IPS DF 4.7 (cell line): ENCODE results near the gene MMRN1.

Experiments used
- DNase-seq: peaks from one replicate; pipeline ENCODE4 v3.0.0-alpha.2; 2013; ENCODE audit warnings: low spot score; ENCODE audit errors: extremely low read depth

Gene MMRN1

DNA sequence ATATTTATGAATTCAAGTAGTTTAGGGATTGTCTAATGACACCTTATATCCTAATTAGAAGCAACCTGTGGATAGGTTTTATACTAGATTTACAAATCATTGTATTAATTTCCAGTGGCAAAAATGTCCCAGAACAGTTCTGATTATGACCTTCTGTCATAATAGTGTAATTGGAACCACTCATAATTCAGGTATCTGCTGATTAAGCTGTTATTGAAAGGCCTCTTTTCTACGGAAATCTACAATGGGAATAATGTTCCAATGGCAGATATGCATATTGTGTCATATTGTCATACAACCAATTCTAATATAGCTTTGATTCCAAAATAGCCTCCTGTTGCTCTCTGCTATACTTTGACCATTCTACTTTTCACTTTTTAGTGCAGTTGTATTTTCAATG, 19.0 kb downstream of the MMRN1 start:
- DNase-seq, result no peak

DNA sequence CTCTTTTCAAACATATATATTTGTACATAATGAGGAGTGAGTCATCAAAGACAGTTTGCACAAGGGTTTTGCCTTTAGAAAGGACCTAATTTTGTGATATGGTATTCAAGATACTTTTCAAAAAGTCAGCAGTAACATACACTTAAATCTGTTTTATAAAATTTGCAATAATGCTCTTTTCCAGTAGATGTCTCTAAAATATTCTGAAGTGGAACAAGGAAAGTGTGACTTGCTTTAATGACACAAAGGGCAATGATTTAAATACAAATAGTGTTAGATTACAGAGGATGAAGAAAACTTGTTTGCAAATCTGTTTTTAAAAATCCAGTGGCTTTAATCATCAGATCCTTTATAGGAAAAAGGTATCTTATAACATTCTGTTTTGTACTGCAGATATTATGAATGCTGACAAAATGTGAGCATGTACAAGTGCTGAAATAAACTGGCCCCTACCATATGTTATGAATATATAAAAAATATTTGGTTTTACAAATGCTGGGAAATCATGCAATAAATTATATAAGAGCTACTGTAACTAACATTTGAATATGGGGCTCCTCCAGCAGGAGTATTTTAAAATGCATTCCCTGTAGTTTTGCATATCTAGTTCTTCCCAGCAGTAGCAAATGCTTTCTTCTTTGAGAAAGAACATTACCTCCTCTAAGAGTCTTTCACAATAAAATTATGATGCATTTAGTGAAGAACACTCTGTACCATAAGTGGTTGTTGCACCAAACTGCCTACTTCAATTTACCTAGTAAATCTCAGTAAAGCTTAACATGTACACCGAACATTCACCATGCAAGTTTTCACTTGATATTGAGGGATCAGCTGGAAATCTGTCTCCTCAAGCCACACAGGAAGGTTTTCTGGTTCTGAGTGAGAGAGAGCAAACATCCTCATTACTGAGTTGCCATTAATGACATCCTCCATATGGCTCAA, 20.2 kb downstream of the MMRN1 start:
- no peak for DNase-seq

DNA sequence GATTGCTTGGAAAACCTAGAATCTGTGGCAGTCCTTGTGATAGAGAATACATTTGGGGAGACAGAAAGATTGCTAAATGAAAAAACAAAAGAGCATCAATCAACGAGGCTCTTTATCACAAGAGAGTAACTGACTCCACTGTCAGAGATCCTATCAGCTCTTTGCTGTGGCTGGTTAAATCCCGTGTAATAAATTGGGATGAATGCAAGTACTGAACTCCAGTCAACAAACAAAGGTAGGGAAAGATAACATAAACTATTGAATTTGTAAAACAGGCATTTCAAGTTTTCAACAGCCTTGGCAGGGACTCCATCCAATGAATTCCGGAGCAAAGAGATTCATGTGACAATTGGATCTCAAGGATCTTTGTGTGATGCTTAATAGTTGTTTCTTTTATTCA, 21.3 kb downstream of the MMRN1 start:
- no peak for DNase-seq

DNA sequence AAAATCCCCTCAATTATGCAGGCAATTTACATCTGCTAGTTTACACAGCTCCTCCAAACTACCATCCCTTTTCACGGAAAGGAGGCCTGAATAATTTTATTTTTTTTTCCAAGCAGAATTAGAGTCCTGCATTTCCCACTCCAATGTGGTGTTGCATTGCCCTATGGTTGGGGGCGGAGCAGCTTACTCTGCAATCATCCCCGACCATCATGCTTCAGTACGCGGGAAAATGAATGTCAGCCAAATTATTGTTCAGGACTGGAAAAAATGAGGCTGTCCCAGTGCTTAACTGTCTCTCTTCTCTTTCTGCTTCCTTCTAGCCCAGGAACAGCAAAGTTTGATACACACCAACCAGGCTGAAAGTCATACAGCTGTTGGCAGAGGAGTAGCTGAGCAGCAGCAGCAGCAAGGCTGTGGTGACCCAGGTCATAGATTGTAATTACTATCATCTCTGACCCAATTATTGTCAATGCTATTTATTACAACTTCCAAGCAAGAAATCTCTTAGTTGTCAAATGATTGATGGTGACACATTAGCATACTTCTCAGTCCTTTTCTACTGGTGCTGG, 28.3 kb downstream of the MMRN1 start:
- no peak for DNase-seq

DNA sequence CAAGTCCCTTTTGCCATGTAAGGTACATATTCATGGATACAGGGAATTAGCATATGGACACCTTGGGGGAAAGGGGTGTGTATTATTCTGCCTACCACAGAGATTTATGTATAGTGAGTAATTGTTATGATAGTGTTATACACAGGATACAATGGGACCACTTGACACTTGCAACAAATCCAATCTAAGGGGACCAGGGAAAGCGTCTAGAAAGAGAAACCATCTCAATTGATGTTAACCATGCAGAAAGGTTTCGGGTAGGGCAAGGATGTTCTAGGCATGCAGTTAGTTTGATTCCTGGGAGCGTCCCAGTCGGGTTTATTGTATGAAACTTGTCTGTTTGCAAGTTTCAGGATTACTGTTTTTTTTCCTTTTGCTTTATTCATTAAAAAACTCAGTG, 34.2 kb downstream of the MMRN1 start:
- DNase-seq, result no peak

DNA sequence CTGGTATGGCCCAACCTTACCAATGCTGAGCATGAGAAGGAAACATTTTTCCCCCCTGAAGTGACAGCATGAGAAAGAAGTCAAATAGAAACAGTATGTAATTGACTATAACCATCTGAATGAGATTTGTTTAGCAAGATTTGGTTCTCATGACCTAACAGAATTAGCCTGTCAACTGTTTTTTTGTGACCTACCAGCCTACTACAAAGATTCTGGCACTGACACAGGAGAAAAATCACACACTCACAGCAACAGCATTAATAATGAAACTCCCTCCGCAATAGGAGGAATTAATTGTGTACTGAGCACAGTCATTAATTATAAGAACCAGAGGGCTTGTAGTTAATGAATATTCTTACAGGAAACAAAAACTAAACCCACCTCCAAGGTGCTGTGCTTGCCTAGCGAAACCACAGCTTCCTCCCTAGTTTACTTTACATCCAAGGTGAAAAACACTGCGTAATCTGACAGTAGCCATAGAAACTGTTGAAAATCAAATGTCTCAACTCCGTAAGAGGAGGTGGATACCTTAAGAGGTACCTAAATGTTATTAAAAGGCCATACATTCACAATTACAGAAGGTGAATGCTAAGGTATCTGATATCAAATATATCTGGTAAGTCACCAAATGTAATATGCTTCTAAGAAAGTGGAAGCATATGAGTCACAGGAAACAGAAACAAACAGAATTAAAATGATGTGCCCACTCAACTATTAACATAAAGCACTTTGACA, 34.9 kb downstream of the MMRN1 start:
- DNase-seq, result no peak

DNA sequence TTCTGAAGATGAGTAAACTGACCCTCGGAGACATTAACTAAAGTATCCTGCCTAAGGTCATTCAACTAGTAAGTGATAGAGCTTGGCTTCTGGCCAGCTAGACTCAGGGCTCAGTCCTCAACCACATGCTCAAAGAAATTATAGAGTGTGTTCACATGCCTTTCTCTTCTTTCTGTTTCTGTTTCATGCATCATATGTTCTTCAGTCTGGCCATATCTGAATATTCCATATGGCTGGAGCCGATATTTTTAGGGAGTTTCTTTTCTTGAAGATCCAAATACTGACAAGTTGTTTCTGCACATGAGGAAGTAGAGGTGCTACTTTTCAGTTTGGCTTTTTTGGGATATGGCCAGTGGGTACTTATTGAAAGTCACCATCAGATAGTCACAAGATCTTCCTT, 44.9 kb downstream of the MMRN1 start:
- no peak for DNase-seq

DNA sequence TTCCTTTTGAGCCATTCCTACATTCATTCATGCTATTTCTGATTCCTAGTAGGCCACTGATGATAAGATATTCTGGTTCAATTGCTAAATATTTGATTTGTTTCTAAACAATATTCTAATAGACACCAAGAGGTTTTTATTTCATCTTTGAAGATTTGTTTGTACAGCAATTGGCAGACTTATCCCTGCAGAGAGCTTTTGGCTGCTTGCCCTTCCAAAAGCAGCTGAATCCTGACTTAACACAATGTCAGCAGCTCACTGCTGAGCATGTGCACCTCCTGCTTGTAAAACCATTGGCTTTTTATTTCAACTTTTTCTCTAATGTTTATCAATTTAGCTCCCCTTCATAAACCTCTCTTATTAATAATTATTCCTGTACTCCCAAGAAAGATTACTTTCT, 45.3 kb downstream of the MMRN1 start:
- DNase-seq, result no peak

DNA sequence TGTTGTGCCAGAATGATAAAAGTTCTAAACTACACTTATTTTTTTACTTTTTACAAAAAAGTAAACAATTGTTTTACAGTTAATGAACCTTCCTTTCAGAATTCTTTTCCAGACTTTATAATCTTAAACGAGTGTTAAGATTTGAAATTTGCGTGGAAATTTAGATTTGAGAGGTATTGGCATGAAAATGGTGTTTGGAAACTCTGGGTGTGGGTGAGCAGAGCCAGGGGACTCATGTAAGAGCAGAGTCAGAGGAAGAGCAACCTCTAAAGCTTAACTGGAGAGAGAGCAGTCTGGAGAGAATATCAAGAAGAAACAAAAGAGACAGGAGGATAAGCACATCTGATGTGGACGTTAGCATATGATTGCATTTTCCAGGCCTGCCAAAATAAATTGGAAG, 48.2 kb downstream of the MMRN1 start:
- DNase-seq, result no peak

DNA sequence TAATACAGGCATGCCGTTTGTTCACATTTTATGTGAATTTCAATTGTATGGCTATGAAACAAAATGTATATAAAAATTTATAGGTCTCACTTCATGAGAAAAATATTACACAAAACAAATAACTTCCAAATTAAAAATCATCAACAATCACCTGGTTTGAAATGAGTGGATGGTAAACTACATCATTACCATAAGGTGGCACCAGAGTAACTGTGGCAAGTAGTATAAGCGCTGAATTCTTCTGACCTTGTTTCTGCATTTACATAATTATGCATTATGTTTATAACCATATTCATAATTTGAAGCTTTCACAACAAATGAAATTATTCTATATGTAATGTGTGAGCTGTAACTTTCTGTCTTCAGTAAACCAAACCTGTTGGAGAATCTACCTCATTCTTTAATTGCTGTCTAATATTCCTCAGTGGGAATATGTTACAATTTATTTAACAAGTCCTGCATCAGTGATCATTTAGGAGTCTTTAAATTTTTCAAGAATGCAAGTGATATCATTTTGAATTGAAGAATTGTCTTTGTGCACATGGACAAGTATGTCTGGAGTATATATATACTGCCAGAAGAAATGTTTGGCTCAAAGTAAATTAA, 55.2 kb downstream of the MMRN1 start:
- no peak for DNase-seq

DNA sequence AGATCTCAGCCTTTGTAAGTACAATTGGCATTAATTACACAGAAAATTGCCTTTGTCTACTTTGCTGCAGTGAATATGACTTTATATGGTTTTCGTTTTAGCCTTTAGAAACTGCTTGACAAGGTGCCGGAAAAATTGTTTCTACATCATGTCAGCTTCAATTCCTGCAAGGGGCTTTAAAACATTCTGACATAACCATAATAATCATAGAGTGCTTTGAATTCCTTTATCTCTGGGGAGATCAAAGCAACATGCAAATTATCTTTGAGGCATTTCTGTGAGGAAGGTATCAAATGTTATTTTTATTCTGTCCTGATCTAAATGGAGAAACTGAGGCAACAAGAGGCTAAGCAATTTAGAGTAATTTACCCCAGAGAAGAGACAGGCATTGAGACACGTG, 57.8 kb downstream of the MMRN1 start:
- DNase-seq, result no peak

DNA sequence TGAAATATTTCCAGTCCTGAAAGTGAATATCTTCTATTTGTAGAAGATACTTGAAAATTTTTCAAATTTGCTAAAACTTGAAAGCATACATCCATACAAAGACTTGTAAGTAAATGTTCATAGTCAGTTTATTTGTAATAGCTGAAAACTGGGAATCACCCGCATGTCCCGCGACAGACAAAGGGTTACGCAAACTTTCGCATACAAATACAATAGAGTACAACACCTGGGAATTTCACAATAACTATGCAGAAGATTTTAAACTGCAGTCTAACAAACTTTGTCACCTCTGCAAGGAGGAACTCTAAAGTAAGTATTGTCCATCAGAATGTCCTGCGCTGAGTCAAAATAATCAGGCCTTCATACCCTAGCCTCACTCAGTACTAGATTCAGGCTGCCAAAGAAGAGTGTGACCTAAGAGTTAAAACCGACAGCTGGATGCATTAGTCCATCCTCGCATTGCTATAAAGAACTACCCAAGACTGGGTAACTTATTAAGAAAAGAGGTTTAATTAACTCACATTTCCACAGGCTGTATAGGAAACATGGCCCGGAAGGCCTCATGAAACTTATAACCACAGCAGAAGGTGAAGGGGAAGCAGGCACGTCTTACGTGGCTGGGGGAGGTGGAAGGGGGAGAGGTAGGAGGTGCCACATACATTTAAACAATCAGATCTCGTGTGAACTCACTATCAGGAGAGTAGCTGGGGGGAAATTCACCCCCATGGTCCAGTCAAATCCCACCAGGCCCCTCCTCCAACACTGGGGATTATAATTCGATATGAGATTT, 60.4 kb downstream of the MMRN1 start:
- no peak for DNase-seq

DNA sequence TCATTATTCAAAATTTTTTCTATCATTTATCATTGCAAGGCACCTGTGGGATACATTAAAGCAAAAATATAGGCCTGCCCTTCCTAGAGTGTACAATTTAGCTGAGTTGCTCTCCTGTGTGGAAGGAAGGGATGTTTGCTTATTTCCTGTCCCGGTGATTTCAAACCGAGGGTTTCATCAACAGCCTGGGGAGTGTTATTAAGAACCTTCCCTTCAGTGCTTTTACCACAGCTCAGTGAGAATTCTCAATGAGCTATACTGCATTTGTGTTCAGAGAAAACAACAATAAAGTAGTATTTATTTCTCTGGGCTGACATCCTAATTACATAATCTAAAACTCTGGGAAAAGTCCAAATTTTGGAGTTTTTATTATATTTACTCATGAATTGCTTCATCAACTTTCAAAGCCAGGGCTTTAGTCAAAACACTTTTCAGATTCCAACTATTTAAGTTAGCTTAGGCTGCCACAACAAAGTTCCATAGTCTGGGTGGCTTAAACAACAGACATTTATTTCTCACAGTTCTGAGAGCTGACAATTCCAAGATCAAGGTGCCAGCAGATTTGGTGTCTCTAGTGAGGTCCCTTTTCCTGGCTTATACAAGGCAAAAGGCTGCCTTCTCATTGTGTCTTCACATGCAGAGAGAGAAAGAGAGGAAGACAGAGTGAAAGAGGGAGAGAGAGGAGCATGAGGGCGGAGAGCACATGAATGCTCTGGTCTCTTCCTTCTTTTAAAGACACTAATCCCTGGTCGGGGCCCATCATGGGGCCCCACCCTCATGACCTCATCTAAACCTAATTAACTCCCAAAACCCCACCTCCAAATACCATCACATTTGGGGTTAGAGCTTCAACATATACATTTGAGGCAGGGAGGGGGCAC, 62.6 kb downstream of the MMRN1 start:
- DNase-seq, result no peak

DNA sequence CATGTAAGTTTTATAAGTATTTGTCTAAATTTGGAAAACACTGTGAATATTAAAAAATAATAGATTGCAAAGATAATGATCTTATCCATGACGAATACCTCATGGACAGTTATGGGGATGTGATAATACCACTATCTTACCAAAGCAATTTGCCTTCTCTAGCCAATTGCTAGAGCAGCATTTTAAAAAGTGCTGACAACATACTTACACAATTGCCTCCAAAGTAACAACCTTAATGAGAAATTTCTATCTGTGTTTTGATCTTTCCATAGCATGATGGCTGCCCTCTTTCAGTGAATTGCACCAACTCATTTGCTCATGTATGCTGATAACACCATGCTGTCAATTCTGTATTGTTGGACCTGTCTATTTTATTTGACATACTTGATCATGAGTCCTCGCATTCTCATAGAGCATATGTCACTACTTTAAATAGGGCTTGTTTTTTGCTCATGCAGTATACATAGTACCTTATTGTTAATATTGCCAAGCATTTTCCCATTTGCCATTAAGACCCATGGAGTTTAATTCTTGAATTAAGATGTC, 87.2 kb downstream of the MMRN1 start:
- no peak for DNase-seq

DNA sequence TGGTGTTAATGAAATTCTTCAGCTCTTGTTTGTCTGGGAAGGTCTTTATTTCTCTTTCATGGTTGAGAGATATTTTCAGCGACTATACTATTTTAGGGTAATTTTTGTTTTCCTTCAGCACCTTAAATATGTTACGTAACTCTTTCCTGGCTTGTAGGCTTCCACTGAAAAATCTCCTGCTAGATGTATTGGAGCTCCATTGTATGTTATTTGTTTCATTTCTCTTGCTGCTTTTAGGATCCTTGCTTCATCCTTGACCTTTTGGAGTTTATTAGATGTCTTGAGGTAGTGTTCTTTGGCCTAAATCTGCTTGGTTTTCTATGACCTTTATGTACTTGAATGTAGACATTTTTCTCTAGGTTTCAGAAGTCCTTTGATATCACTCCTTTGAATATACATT, 93.6 kb downstream of the MMRN1 start:
- no peak for DNase-seq

DNA sequence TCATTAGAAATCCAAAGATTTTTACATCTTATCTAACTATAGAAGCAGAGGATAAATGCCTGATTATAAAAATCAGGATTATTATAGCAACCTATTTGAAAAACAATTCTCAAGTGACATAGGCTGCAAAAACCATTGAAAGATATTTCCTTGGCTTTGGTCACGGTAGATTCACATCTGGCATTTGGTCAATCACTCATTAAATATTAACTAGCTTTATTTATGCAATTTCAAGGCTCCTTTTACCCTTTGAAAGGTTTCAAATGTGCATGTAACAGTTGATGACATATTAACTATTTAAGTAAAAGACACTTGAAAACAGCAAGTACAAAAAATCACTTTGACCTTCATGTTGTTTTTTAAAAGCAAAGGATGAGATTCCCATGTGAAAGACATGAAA, 98.1 kb downstream of the MMRN1 start:
- no peak for DNase-seq

DNA sequence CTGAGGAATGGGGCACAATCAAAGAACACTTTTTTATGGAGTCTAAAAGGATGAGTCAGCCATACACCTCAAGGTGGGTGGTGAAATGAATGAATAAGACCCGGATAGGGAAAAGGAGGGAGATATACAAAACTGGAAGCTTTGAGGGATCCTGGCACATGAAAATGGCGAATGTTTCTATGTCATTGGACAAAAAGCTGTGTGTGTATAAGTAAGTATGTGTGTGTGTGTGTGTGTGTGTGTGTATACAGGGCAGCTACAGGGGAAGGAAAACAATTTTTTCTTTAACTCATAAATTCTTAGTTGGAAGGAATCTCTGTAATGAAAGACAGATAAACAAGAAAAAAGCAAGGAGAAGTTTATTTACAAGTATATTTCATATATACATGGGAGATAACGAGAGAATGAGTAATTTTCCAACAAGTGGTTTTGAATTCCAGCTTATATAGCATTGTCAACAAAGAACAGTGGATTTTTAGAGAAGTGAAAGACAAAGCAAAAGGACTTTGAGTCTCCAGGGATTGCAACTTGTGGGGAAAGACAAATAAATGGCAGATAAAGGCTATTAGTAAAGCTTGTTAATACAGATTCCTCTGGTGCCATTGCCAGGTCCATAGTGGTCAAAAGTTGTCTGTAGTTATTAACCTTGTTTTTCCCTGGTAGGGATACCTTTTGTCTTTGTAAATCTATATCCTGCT, 99.7 kb downstream of the MMRN1 start:
- no peak for DNase-seq

DNA sequence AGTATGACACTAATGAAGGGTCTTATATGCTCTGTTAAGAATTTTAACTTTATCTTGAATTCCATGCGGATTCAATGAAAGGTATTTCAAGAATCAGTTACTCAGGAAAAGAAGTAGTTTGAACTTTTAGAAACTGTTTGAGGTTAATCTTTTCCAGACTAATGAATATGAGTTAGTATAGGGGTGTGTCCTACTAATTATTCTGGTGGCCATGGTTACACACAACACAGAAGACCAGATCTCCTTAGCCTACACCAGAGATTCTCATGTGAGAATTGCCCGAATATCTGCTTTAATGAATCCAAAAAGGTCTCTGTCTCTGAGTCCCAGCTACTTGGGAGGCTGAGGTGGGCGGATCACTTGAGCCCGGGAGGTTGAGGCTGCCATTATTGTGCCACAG, 100.4 kb downstream of the MMRN1 start:
- no peak for DNase-seq

DNA sequence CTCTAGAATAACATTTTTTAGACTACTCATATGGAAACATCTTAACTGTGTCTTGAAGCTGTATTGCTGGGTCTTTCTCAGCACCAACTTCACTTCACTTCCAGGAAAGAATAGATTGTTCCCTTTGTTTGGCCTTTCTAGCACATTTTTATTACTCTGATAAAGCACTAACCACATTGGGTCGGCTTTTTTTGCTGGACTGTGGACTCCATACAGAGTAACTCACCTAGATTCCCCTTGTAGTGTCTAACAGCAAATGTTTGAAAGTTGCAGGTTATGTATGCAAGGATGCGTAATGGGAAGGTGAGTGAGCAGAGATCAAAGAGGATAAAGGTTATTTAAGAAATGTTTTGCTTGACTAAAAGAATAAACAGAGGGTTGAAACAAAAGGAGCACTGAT, 101.2 kb downstream of the MMRN1 start:
- no peak for DNase-seq
